Right ventricle myocardium superior (tissue), 1 donor: ENCODE data around the gene TAX1BP1. TPM values are rescaled to one million over a fixed set of nuclear protein-coding genes. Genes with fewer than 3 reads are reported as not detected.
"Not testable (repeated sequence)": the region's sequence is repeated elsewhere in the genome, so short reads cannot be mapped to it uniquely, and the experiment has no call there.

ENCODE experiments used
- ATAC-seq: fragments of 200-7000 bp; cut with Tn5 transposase; one replicate; pipeline ENCODE4 v1.9.1; 2020; ENCODE audit warnings: mild to moderate bottlenecking; ENCODE audit not compliant: poor library complexity
- DNase-seq: peaks from one replicate; pipeline ENCODE4 v3.0.0-alpha.2; 2020
- intact Hi-C: fragments of 100-400 bp; cut with DNase I; formaldehyde crosslinking; loops from one replicate; pipeline ENCODE4 v1.11.2; 2022
- total RNA-seq: library from RNA; stranded (reverse); fragmentation: NEBNext Ultra II Directional; extraction: Animal tissue kit (Norgen Biotek cat#: 25700); gene quantifications from one replicate; pipeline ENCODE4 v1.2.1, GENCODE V29; 2021
- donor health status: DM: no; HTN: yes; CAD: no; lungs with severe emphysema.

TAX1BP1 gene
- total RNA-seq, 1 donor from 2014 or later = 158 TPM

- peak; percentile 63 for ATAC-seq
- DNase-seq = no peak
- intact Hi-C loops = no loop called here
Observed at GRCh38 chr7:27825891-27826290, 85.9 kb downstream of the TAX1BP1 start.

GRCh38 chr7:27826357-27826756 lies 86.4 kb downstream of the TAX1BP1 start:
- ATAC-seq (no peak), DNase-seq (no peak)
- intact Hi-C loops = no loop called here

- DNase-seq = no peak
- ATAC-seq = peak; percentile 88
- intact Hi-C loops = no loop called here
Observed at GRCh38 chr7:27834179-27834921, 94.4 kb downstream of the TAX1BP1 start.

GRCh38 chr7:27835376-27835775 lies 95.4 kb downstream of the TAX1BP1 start:
- ATAC-seq = peak; percentile 65
- intact Hi-C loops = no loop called here
- DNase-seq = no peak

GRCh38 chr7:27836536-27836935 lies 96.6 kb downstream of the TAX1BP1 start:
- DNase-seq (no peak), ATAC-seq (no peak)
- intact Hi-C loops = no loop called here

GRCh38 chr7:27839099-27839498 lies 99.1 kb downstream of the TAX1BP1 start:
- intact Hi-C loops = no loop called here
- ATAC-seq (no peak), DNase-seq (no peak)

GRCh38 chr7:27840313-27840712 lies 100.4 kb downstream of the TAX1BP1 start:
- intact Hi-C loops = no loop called here

GRCh38 chr7:27840760-27841364 lies 100.9 kb downstream of the TAX1BP1 start:
- intact Hi-C loops = no loop called here
- ATAC-seq (peak; percentile 63), DNase-seq (no peak)

More at GRCh38 chr7:27840313-27840712, 100.4 kb downstream of the TAX1BP1 start:
- ATAC-seq = no peak
- no peak for DNase-seq

- ATAC-seq (no peak), DNase-seq (no peak)
- intact Hi-C loops = no loop called here
Observed at GRCh38 chr7:27842094-27842692, 102.2 kb downstream of the TAX1BP1 start.

GRCh38 chr7:27842851-27843250 lies 102.9 kb downstream of the TAX1BP1 start:
- ATAC-seq (no peak), DNase-seq (no peak)
- intact Hi-C loops = no loop called here

- no peak for ATAC-seq
- intact Hi-C loops = no loop called here
- no peak for DNase-seq
Observed at GRCh38 chr7:27843584-27844305, 103.8 kb downstream of the TAX1BP1 start.

GRCh38 chr7:27846388-27846787 lies 106.4 kb downstream of the TAX1BP1 start:
- no peak for ATAC-seq
- intact Hi-C loops = no loop called here
- DNase-seq = no peak

GRCh38 chr7:27850531-27850930 lies 110.6 kb downstream of the TAX1BP1 start:
- intact Hi-C loops = no loop called here
- ATAC-seq (no peak), DNase-seq (no peak)

- DNase-seq, intact Hi-C loops, ATAC-seq: not testable (repeated sequence)
Observed at GRCh38 chr7:27856703-27857485, 116.9 kb downstream of the TAX1BP1 start.

- no peak for ATAC-seq
- no peak for DNase-seq
- intact Hi-C loops = no loop called here
Observed at GRCh38 chr7:27860800-27861199, 120.8 kb downstream of the TAX1BP1 start.

- ATAC-seq (no peak), DNase-seq (no peak)
- intact Hi-C loops = no loop called here
Observed at GRCh38 chr7:27861747-27862146, 121.8 kb downstream of the TAX1BP1 start.

GRCh38 chr7:27863880-27864279 lies 123.9 kb downstream of the TAX1BP1 start:
- DNase-seq (no peak), ATAC-seq (no peak)
- intact Hi-C loops = no loop called here

- DNase-seq = no peak
- intact Hi-C loops = no loop called here
- no peak for ATAC-seq
Observed at GRCh38 chr7:27866256-27866655, 126.3 kb downstream of the TAX1BP1 start.
